Right lung (tissue), 5 donors: Measurements from ENCODE around the gene DGKA. TPM values are rescaled to one million over a fixed set of nuclear protein-coding genes. Genes with fewer than 3 reads are reported as not detected.
"Not testable (repeated sequence)": the region's sequence is repeated elsewhere in the genome, so short reads cannot be mapped to it uniquely, and the experiment has no call there.

Experiments used
- DNase-seq, 2 donors: peaks; one replicate each; pipeline ENCODE4 v3.0.0-alpha.2; 2013
- polyA plus RNA-seq, 5 donors: library from polyadenylated mRNA; unstranded; fragments of 120-200 nt; gene quantifications; one replicate each; pipeline versions ENCODE4 v1.2.1 to v1.2.3, GENCODE V29; 2013; ENCODE audit warnings: inconsistent platforms in 1 of 5, low replicate concordance in 1 of 5; ENCODE audit not compliant: insufficient read length in 5 of 5, insufficient read depth in 1 of 5

The DGKA gene
- polyA plus RNA-seq, 5 donors, result 27.7 to 44.8 (median 39.6) TPM

DNA sequence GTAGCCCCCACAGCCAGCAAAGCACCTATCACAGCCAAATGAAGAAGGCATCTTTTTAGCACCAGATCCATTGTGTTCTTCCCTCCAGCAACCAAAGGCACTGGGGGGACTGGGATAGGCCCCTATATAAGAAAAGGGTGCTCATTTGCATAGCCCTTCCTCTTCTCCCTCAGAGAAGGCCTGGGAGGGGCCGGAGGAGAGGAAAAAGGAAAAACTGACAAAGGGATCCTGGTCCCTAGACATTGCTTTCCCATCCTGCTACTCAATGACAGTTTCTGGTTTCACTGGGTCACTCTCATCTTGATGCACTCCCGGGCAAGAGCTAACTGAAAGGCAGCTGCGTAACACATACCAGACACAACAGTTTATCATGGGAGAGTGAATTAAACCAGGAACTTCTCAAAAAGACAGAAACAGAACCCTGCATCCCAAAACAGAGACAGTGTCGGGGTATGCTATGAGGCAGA lies 35.0 kb downstream of the DGKA start, which contains the start of gene PMEL:
Gene PMEL (minus strand): TSS at position 102 of the 467 bp plus-strand sequence. CDS start 31 bp downstream, at position 71.
- DNase-seq, result no peak

DNA sequence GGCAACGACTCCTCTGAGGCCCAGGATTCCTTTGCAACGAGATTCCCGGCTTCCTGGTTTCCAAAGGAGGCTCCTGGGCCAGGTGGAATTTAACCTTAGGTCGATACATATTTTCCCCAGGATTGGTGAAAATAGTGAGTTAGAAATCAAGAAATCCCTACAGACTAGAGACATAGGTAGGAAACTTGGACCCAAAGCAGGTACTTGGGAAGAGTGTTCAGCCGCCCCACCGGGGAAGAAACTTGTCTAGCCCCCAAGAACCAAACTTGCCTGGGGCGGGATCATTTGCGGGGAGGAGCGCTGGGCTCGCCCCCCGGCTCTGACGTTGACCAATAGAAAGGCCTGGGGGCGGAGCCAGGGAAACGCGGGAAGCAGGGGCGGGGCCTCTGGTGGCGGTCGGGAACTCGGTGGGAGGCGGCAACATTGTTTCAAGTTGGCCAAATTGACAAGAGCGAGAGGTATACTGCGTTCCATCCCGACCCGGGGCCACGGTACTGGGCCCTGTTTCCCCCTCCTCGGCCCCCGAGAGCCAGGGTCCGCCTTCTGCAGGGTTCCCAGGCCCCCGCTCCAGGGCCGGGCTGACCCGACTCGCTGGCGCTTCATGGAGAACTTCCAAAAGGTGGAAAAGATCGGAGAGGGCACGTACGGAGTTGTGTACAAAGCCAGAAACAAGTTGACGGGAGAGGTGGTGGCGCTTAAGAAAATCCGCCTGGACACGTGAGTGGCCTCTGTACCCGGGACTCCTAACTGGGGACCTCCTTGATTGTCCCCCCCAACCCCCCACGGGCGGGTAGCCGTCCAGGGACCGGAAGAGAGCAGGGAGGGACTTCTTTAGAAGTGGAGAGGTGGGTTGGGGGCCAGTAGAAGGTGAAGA lies 35.7 kb downstream of the DGKA start, which contains the start of gene CDK2:
Gene CDK2 (plus strand): TSS at position 423 of the 874 bp plus-strand sequence. CDS start 179 bp downstream, at position 602.
- DNase-seq, result peak; percentile 88 to 89

DNA sequence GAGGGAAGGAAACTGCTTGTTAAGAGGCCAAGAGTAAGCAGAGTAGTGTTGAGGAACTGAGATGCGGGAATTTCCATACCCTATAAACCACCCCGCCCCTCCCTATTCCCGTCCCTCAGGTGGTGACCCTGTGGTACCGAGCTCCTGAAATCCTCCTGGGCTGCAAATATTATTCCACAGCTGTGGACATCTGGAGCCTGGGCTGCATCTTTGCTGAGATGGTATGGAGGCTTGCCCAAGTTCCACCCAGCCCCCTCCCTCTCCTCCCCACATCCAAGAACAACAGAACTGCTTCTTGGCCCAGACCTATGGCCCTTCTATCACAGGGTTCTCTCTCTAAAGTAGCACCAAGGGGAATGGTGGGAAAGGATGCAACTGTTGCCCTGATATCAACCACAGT lies 38.4 kb downstream of the DGKA start:
- no peak for DNase-seq

DNA sequence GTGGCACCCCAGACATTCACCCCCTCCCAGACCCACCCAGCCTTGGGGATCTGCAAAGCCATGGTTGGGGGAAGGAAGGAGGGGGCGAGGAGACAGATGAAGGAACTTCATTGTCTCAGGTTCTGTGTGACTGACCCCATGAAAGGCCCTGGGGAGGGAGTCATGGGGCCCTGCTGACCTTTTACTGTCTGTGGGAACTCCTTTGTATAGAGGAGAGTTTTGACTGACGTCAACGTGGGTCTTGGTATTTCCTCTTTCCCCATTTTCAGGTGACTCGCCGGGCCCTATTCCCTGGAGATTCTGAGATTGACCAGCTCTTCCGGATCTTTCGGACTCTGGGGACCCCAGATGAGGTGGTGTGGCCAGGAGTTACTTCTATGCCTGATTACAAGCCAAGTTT lies 39.8 kb downstream of the DGKA start:
- DNase-seq, result no peak

DNA sequence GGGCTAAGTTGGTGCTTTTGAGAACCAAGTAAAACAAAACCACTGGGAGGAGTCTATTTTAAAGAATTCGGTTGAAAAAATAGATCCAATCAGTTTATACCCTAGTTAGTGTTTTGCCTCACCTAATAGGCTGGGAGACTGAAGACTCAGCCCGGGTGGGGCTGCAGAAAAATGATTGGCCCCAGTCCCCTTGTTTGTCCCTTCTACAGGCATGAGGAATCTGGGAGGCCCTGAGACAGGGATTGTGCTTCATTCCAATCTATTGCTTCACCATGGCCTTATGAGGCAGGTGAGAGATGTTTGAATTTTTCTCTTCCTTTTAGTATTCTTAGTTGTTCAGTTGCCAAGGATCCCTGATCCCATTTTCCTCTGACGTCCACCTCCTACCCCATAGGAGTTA lies 41.1 kb downstream of the DGKA start:
- DNase-seq, result no peak

DNA sequence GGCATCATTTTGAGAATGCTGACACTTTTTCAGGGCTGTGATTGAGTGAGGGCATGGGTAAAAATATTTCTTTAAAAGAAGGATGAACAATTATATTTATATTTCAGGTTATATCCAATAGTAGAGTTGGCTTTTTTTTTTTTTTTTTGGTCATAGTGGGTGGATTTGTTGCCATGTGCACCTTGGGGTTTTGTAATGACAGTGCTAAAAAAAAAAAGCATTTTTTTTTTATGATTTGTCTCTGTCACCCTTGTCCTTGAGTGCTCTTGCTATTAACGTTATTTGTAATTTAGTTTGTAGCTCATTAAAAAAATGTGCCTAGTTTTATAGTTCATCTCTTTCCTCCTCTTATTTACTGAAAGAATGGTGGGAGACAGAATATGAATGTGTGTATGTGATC lies 41.5 kb downstream of the DGKA start:
- no peak for DNase-seq

DNA sequence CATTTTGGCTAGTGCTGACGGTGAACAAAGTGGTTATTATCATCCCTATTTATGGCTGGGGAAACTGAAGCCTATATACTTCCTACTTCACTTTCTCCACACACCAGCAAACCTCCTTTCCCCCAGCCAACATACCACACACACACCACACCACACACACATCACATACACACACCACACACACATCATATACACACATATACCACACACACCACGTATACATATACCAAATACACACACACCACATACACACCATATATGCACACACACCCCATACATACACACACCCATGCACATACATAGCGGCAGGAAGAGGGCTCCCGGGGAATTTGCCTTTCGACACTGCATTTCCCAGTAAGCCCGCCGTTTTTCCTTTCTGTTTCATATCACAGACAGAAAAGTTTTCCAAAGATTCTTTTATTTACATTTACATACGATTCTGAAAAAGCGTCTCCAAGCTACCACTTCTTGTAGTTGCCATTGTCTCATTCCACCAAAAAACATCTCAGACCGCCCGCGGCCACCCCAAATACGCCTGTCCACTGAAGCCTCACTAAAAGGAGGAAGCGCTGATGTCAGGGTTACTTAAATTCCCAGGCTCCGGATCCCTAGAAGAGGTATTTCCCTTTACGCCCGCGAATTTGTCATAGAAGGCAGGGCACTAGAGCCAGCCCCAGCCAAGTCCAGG lies 42.1 kb downstream of the DGKA start:
- DNase-seq, result peak; percentile 40 to 53

DNA sequence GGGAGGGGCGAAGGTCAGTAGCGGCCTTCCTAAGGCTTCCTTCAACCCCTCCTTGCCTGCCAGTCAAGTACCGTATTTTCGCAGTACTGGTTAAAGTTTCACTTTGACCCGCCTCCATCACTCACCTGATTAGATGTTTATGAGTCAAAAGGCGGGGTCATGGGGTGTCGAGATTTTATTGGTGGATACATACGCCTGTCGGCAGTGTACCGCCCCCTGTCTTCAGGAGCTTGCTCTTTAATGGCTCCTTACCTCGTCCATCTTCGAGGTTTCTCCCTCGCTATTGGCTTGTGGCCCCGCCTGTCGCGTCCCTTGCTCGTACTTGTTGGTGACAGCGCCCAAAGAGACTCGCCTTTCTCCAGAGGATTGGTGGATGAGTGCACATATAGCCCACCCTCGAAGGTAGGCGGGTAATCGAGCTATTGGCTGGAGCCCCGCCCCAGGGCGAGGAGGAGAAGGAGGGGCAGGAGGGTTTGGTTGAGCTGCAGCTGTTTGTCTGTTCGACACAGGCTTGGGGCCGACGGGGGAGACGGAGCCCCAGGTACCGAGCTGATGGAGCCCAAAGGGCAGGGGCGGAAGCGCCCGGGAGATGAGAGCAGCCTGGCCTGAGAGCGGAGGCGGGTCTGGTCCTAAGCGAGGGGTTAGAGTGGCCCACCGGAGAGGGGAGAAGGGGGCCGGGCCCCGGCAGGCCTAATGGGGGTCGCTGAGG lies 42.8 kb downstream of the DGKA start, which contains the start of gene RAB5B:
Gene RAB5B (plus strand): TSS at position 480 of the 709 bp plus-strand sequence. CDS start 12,883 bp downstream, outside the sequence.
- DNase-seq, result peak; percentile 99

DNA sequence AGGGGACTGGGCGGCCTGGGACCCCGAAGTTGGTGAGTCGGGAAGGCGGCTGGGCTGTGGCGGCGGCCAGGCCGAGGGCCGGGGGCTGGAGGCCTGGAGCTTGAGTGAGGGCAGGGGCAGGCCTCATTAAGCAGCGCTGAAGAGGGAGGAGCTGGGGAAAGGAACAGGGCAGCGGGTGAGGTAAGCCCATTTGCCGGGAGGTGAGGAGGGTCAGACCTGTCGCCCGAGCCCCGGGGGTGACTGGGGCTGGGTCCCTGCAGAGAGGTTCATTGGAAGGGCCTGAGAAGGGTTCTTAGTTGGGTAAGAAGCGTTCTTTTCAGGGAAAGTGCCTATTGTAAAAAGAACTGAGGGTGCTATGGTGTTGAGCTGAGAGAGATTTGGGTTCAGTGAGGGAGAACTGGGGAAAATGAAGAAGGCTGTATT lies 43.4 kb downstream of the DGKA start:
- no peak for DNase-seq

DNA sequence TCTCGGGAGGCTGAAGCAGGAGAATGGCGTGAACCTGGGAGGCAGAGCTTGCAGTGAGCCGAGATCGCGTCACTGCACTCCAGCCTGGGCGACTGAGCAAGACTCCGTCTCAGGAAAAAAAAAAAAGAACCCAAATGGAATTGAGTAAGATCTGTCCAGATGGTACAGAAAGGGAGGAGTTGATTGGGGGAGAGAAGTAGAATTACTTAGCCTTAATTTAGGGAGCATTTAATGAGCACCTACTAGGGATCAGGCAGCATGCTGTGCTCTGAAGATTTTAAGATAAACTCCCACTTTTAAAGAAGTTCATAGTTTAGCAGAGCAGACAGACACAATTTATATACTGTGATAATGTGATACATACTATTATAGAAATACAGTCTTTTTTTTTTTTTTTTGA lies 47.4 kb downstream of the DGKA start:
- no peak for DNase-seq

DNA sequence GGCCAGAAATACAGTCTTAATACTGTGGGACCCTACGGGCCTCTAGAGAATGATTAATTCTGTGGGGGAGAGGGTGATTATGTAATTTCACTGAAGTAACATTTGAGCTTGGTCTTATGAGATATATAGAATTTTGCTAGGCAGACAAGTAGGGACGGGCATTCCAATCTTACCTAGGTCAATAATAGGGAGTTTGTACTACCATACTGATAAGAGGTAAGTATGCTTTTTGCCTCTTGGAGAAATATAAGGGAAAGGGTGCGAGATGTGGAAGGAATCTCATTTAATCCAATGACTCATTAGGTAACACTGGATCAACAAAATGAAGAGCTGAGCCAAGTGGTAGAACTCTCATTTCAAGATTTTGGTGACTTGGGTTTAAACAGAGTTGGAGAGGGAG lies 48.1 kb downstream of the DGKA start:
- DNase-seq, result no peak

DNA sequence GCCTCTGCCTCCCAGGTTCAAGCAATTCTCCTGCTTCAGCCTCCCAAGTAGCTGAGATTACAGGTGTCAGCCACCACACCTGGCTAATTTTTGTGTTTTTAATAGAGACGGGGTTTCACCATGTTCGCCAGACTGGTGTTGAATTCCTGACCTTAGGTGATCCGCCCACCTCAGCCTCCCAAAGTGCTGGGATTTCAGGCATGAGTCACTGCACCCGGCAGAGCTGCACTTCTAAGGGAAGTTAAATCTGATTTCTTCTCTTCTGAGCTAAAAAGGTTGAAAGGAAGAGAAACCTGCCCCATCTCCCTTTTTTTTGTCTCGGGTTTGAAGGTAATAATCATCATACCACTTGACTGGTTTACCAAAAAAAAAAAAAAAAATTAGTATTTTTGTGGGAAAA lies 50.9 kb downstream of the DGKA start:
- DNase-seq, result not testable (repeated sequence)

DNA sequence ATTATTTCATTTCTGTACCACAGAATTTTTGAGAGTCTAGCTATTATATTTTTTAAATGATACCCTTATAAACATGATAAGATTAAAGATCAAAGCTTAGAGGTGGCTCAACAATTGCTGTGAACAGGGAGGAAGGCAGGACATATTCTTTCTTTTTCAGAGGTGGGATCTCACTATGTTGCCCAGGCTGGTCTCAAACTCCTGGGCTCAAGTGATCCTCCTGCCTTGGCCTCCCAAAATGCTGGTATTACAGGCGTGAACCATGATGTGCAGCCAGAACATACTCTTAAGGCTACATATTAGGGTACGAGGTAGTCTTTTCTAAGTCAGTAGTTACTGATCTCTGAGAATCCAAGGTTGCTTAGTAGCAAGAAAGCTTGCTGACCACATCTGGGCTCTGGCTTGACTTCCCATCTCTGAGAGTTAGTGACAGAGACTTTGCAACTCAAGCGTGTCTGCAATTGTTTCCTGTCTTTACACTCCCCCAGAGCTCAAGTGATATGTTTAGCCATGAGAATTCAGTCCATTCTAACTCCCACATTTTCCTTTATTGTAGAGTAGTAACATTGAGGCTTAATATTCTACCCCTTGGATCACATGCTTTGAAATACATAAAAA lies 51.5 kb downstream of the DGKA start:
- DNase-seq, result no peak

DNA sequence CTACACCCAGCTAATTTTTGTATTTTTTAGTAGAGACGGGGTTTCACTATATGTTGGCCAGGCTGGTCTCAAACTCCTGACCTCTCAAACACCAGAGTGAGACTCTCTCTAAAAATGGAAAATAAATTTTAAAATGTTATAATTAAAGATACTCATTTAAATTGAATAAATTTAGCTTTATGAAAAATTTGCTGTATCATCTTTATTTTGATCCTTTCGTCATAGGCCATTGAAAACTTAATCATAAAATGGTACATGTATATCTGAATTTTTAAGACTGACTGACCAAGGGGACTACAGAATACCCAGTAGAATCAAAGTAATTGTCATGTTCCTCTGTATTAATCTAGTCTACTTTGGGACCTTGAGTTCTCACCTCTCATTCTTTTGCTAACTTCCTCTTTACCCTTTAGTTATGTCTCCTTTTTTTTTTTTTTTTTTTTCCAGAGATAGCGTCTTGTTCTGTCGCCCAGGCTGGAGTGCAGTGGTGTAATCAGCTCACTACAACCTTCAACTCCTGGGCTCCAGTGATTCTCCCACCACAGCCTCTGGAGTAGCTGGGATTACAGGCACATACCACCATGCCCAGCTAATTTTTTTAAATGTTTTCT lies 52.4 kb downstream of the DGKA start:
- DNase-seq, result no peak

DNA sequence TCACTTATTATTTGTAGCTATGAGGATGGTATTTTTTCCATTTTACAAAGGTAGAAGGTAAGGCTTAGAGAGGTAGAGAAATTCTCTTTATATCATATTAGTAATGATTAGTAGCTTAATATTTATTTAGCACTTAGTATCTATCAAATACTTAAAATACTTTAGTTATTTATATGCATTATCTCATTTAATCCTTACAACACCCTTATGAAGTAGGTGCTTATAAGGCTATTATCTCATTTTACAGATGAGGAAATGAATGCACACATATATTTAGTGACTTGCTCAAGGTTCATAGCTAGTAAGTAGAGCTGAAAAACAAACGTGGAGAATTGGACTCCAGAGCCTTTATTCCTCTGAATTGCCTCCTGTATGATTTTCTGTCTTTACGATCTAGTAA lies 53.9 kb downstream of the DGKA start:
- DNase-seq, result no peak

DNA sequence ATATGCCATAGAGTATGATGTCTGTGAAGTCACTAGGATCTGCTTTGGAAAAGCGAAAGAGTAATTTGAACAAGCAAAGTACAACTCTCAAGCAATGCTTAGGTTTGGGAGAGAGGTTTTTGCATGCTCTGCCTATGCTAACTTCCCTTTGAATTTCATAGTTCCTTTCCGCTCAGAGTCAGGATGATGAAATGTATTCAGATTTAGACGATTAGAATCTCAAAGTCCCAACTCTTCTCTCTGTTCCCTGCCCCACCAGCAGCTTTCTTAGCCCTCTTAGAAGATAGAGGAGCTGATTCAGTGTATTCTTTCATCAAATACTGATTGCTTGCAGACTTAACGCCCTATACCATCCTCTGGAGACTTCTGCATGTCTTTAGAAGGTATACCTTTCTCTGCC lies 54.4 kb downstream of the DGKA start:
- DNase-seq, result no peak

DNA sequence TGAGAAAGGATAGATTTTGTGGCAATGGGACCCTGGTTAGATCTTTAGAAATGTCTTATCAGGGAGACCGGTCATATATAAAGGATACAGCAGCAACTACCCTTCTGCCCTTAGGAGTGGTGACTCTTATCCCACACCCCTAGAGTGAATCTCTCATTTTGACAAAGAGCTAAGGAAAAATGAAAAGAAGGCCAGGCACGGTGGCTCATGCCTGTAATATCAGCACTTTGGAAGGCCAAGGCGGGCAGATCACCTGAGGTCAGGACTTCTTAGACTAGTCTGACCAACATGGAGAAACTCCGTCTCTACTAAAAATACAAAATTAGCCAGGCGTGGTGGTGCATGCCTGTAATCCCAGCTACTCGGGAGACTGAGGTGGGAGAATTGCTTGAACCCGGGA lies 55.0 kb downstream of the DGKA start:
- not testable (repeated sequence) for DNase-seq

DNA sequence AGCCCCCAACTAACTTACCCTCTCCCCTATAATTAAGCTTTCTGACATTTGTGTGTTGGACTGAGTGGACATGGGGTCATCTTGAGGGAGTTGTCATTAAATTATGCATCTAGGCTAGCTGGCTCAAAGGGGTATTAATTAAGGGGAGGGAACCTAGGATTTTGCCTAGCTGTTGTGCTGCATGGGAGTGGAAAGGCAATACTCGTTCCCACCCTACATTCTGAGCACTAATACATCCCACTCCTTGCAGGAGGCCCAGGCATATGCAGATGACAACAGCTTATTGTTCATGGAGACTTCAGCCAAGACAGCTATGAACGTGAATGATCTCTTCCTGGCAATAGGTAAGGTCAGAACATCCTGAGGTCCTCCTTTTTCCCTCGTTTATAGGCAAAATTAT lies 60.1 kb downstream of the DGKA start:
- DNase-seq, result no peak

DNA sequence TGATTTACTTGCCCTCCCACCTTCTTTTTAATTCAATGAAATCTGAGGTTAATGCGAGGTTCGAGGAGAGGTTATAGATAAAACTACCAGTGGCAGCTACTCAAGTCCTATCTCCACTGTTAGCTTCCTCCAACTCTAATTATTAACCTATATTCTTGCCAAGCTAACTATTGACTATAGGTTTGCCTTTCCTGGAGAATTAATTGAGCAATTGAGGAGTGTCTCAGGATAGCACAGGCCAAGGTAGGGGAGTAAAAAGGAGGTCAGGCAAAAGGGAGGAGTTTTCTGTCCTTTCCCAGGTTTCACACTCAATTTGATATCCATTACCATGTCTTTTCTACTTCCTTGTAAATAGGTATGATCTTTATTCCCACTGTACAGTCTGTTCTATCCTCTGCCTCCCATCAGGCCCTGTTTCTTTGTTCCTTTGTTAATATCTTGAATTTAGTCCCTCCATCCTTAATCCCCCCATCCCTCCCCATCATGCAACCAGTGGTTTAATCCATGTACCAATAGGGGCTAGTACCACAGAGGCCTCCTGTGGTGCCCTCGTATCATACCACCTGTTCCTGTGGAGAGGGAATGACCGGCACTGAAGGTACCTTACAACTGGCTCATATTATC lies 62.4 kb downstream of the DGKA start:
- DNase-seq, result no peak

DNA sequence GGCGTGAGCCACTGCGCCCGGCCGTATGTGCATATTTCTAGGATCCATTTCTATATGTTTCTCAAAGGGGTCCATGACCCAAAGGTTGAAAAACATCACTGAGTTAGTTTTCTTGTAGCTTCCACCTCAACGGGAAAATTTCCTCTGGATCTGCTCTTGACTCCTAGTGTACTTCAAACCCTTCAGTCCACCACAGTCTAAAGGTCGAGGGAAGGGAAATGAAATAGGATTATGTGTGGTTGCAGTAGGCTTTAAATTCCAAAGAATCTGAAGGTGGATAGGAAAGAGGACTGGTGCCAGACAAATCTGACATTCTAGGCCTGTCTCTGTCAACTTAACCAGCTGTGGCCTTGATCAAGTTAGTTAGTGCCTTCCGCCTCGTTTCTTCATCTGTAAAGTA lies 64.4 kb downstream of the DGKA start:
- DNase-seq, result no peak
